GM10847 (cell line): ENCODE data around the gene KCNK4.

Experiments
- POLR2A ChIP-seq: IDR thresholded peaks from 2 replicates; pipeline ENCODE4 v1.6.1; 2011; ENCODE audit not compliant: insufficient read length; ENCODE audit errors: extremely low read depth

Gene KCNK4

DNA sequence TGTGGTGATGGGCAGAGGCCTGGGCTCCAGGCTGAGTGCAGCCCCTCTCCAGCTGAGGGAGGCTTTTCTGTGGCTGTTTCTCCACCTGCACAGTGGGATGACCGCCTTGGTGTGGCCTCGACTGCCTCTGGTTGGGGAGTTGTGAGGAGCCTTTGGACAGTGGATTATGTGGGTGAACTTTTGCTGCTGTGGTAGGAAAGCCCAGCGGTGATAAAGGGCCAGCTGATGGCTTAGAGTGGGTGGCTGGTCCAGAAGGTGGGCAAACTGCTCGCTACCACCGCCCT, 12.9 kb downstream of the KCNK4 start:
- TF ChIP-seq POLR2A: no peak

DNA sequence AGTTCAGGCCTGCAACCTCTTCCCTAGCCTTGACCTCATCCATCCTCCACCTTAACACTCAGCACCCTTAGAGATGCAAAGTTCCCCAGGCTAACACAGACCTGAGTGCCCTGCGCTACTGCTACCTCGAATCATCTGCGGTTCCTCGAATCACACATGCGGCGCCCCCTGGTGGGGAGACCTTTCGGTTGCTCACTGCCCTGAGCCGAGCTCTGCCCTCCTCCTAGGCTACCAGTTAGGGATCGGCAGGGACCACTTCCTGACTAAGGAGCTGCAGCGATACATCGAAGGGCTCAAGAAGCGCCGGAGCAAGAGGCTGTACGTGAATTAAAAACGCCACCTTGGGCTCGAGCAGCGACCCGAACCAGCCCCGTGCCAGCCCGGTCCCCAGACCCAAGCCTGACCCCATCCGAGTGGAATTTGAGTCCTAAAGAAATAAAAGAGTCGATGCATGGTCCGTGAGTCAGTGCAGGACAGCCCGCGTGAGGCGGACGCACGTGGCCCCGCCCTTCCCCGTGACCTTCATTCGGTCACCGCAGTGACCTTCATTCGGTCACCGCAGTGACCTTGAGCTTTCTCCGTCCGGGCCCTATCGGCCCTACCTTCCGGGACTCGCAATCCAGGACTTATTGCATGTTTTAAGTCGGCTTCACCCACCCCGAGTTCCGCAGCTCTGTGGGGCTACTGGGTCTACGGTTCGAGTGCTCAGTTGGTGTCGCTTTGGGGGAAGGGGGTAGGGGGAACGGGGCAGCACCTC, 13.4 kb downstream of the KCNK4 start:
- peak; percentile 50 for TF ChIP-seq POLR2A

DNA sequence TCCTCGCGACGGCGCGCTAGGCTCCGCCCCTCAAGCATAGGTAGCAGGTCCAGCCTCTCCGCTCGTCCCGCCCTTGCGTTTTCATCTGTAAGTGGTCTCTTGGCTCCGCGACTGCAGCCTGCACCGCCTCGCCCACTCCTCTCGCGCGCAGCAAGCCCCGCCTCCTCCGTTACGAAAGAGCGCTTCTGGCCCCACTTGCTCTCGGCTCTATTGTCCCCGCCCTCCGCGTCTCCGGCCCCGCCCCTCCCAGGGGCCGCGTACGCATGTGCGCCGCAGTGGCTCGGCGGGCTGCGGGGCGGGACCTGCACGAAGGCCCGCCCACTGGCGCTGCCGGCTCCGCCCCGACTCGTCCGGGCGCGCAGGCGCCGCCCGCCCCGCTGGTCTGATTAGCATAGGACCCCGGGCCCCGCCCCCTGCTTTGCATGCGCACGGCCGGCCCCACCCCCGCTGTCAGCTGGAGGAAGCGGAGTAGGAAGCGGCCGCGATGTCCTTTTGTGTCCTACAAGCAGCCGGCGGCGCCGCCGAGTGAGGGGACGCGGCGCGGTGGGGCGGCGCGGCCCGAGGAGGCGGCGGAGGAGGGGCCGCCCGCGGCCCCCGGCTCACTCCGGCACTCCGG, 14.1 kb downstream of the KCNK4 start, which contains the start of gene ESRRA:
ESRRA (plus strand) TSS at position 450 of the 616 bp plus-strand sequence. CDS start 1,656 bp downstream, outside the sequence.
- peak; percentile 53 for TF ChIP-seq POLR2A

DNA sequence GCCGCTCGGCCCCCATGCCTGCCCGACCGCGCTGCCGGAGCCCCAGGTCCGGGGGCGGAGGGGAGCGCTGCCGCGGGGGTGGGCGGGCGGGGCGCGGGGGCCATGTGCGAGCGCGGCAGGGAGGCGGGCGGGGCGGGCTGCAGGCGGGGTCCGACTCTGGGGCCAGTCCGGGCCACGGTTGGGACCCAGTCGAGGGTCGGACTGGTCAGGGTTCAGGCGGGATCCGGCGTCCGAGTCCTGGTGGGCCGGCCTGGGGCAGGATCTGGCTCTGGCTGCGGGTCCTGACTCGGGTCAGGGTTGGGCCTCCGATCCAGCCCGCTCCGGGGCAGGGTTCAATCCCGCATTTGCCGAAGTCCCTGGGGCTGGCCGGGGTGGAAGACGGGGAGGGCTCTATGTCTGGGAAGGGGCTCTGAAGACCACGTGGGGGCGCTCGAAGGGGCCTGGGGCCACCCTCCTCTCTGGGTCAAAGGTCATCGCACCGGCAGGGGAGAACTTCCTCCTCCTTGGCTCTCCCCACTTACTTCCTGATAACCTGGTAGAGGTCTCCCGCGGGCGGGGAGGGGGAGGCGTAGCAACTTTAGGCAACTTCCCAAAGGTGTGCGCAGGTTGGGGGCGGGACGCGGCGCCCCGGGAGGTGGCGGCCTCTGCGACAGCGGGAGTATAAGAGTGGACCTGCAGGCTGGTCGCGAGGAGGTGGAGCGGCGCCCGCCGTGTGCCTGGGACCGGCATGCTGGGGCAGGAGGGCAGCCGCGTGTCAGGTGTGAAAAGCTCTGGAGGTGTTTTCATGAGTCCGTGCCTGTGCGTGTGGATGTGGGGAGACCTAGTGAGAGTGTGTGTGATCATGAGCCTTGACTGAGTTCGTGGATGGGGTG, 14.8 kb downstream of the KCNK4 start:
- TF ChIP-seq POLR2A: peak; percentile 24

DNA sequence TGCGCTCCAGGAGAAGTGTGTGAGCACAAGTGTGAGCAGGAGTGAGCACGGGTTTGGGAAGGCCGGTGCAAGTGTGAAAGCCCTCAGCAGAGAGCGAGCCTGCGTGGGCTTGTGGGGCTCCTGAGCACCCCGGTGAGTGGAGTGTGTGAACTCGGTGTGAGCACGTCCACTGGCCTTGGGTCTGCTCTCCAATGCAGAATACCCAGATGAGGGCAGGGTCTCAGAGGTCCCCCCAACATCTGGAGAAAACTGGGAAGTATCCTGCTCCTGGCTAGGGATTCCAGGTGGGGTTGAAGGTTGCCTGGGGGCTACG, 15.4 kb downstream of the KCNK4 start:
- no peak for TF ChIP-seq POLR2A

DNA sequence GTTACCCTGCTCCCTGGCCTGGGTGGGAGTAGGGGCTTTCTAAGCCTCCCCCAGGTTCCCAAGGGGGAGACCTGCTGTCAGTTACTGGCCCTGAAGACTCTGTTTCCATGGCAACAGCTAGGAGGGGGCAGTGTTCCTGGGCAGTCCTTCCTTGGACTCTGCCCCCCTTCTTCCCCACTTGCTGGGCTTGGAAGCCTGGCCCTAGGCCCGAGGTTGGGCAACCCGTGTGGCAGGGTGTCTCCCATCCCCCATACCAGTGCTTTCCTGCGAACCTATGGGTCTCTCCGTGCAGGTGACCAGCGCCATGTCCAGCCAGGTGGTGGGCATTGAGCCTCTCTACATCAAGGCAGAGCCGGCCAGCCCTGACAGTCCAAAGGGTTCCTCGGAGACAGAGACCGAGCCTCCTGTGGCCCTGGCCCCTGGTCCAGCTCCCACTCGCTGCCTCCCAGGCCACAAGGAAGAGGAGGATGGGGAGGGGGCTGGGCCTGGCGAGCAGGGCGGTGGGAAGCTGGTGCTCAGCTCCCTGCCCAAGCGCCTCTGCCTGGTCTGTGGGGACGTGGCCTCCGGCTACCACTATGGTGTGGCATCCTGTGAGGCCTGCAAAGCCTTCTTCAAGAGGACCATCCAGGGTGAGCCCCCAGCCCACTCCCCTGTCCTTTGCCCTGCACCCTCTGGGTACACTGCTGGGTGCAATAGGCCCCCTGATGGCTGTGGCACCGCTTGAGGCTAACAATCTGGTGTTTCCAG, 15.9 kb downstream of the KCNK4 start:
- TF ChIP-seq POLR2A: no peak

DNA sequence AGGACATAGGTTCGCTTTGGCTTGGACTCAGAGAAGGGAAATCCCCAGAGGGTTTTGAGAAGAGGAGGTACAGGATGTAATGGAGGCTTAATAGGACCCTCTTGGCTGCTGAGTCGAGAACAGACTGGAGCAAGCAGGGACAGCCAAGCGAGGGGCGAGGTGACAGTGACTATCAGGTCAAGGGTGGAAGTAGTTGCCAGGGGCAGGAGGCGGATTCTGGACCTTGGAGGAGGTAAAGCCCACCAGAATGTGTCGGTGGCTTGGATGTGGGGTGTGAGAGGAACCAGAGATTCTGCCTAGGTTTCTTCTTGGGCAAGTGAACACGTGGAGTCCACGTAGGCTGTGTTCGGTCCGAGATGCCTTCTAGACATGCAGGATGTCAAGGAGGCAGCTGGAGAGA, 21.8 kb downstream of the KCNK4 start:
- no peak for TF ChIP-seq POLR2A

DNA sequence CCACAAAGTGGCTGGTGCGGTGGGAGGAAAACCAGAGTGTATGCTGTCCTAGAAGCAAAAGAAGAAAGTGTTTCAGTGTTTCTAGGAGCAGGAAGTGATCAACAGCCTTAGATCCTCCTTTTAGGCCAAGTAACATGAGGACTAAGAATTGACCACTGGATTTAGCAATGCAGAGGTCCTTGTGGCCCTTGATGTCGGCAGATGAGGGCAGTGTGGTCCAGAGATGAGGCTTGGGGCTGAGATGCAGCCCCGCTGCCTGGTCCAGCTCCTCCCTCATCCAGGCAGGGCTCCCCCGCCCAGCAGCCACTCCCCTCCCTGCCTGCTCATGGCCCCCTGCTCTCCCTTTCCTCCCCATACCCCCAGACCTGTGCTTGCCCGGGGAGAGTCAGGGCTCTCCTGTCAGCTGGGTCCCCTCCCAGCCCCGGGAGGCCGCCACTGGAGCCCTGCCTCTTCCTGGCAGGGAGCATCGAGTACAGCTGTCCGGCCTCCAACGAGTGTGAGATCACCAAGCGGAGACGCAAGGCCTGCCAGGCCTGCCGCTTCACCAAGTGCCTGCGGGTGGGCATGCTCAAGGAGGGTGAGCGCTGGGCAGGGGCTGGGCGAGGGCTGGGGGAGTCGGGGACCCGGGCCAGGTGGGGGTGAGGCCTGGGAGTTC, 22.5 kb downstream of the KCNK4 start:
- no peak for TF ChIP-seq POLR2A

DNA sequence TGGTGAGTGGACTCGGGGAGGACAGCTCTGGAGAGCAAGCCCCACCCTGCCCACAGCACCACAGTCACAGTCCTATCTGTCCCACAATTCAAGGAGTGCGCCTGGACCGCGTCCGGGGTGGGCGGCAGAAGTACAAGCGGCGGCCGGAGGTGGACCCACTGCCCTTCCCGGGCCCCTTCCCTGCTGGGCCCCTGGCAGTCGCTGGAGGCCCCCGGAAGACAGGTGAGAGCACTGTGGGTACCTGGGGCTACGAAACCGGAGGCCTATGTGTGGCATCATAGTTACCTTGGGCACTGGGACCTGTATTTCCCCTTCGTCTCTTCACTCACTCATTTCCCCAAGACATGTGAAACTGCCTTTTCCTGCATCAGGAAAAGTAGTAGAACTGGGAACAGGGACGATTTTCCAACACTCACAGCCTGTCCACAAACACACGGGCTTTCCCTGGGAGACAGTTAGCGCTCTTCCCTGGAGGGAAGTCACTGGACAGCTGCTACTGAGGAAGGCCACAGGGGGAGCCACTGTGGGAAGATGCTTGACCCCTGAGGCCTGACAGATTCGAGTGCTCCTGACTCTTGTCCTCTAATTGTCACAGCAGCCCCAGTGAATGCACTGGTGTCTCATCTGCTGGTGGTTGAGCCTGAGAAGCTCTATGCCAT, 23.2 kb downstream of the KCNK4 start:
- TF ChIP-seq POLR2A: no peak

DNA sequence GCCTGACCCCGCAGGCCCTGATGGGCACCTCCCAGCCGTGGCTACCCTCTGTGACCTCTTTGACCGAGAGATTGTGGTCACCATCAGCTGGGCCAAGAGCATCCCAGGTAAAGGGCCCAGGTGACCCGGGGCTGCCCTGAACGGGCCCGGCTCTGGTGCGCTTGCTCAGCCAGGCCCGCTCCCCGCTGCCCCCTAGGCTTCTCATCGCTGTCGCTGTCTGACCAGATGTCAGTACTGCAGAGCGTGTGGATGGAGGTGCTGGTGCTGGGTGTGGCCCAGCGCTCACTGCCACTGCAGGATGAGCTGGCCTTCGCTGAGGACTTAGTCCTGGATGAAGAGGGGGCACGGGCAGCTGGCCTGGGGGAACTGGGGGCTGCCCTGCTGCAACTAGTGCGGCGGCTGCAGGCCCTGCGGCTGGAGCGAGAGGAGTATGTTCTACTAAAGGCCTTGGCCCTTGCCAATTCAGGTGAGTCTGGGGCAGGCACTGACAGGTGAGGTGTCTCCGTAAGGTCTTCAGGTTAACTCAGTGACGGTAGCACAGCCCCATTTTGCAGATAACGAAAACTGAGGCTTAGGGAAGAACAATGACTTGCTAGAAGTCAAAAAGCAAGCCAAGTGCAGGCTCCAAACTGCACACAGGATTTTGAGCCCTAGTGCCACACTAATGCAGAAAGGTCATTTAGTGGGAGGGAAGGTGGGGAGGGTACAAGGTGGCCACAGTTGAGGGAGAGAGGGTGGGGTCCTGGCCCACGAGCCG, 23.9 kb downstream of the KCNK4 start:
- TF ChIP-seq POLR2A: no peak

DNA sequence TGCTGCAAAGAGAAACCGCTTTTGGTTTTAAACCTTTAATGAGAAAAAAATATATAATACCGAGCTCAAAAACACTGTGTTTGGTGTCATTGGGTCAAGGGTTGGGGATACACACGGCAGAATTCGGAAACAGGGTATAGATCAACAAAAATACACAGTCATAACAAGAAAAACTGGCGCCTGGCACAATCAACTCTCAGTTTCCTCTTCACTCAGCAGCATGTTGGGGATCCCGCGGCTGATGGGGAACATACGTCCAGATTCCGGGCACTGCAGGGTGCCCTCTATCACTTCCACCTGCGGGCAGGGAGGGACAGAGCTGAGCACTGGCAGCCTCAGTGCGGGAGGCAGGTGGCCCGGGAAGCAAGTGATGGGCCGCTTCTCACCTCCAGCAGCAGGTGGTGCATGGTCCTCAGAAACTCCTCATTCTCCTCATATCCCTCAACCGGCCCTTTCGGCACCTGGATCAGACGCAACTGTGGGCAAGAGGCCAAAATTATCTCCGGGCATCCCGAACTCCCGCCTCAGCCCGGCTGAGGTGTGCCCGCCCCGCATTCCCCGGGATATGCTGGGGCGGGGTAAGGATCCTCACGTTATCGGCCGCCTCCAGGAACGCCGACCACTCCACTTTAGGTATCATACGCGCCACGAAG, 25.7 kb downstream of the KCNK4 start:
- no peak for TF ChIP-seq POLR2A

DNA sequence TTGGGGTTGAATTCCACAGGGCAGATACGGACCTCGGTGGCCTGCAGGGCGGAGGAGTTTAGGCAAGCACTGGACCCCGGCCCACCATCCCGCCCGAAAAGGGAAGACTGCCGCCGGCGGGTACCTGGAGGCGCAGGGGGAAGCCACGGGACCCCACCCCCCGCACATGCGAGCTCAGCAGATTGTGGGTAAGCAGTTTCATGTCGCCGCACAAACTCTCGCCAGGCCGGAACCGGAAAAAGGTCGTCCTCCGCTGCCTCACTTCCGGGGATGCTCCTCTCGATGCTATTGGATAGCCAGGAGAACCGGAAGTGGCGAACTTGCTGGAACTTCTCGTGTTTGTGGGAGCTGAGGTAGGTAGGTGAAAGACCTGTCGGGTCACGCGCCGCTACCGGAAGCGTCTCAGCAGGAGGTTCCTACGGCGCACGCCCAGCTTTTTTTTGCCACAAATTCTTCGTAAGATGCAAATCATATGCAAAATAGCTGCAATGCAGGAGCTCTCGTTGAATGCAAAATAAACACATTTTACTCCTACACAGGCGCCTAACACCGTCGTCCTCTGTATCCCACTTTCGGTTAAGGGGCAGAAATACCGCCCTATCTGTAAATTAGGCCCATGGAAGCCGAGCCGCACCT, 26.3 kb downstream of the KCNK4 start, which contains the start of gene TRMT112:
TRMT112 (minus strand) TSS at position 235 of the 636 bp plus-strand sequence; CDS start at position 202, 33 bp downstream.
- TF ChIP-seq POLR2A: peak; percentile 81
